NCI-H1930 (cell line): Measurements from ENCODE around the gene SMYD3.
"Not testable (repeated sequence)": the region's sequence is repeated elsewhere in the genome, so short reads cannot be mapped to it uniquely, and the experiment has no call there.

Experiments used
- DNase-seq, 2 experiments: peaks; one replicate each; lab custom pipeline; 2025; lab: John Stamatoyannopoulos, UW

The SMYD3 gene

DNA sequence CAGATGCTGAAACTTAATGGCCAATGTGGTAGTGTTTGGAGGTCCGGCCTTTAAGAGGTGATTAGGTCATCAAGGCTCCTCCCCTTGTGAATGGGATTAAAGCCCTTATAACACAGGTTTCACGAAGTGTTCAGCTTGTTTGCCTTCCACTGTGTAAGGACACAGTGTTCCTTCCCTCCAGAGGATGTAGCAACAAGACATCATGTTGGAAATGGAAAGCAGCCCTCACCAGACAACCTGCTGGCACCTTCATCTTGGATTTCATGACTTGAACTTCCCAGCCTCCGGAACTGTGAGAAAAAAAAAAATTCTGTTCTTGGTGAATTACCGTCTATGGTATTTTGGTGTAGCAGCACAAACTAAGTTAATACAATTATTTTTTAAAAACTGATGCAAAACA, 738.5 kb downstream of the SMYD3 start:
- no peak for DNase-seq

DNA sequence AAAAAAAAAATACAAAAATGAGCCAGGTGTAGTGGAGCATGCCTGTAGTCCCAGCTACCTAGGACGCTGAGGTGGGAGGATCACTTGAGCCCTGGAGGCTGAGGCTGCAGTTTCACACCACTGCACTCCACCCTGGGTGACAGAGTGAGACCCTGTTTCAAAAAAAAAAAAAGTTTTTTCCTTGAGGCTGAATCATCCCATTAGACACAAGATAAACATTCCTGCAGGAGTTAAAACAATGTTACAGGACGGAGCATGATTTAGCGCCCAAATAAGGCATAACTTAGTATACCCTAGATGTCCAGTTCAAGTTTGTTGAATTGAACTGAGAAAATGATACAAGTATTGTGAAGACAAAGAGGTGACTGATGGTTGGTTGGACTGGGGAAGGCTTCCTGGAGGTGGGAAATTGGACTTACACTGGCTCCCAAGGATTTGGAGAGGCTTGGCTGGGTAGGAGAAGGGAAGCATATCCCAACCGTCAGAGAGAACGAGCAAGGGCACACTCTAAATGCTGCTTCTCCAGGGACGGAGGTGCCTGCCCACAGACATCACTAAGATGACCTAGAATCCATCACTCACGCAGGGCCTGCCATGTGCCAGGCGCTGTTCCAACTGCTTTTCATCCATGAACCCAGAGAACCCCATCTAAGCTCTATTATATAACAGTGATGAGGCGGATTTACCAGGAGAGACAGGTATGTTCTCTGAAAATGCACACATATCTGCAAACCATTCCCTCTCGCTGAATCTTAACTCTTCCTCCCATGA, 741.7 kb downstream of the SMYD3 start:
- DNase-seq: no peak

DNA sequence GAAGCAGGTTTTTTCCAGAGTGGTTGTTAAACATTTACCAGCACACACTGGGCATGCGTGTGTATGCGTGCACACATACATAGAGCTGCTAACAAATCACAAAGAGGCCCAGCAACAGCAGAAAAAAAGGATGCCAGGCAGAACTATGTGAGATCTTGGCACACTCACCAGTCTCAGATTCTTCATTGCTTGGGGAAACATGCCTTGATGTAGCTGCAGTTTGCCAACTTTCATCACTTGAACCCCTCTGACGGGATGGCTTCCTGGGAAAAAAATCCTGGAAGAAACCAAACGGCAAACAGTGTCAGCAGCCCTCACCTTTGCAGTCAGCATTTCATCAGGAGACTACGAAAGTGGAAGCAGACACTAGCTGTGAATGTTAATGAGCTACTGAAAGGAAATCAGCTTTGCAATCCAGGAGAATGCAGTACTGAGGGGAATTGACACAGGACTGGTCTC, 743.2 kb downstream of the SMYD3 start:
- no peak for DNase-seq

DNA sequence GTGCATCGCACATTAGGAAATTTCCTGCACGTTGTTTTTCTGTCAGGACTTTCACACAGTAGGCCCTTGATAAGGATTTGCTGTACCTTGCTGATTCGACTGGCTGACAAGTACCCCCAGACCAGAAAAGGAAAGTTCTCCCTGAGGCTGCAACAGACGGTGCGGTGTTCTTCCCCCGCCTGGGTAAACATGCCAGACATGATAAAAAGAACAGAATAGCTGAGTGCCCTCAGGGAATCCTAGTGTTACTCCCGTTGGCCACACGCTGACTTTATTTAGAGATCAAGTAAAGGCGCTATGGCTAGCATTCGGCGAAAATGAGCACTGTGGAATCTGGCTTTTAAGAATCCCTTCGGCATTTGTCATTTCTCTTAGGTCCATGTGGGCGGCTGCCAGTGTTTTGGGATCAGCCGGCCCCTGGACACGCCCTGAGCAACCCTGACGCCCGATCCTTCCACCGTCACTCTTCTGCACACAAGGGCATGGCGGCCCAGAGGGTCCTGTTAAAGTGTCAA, 744.6 kb downstream of the SMYD3 start:
- DNase-seq: no peak

DNA sequence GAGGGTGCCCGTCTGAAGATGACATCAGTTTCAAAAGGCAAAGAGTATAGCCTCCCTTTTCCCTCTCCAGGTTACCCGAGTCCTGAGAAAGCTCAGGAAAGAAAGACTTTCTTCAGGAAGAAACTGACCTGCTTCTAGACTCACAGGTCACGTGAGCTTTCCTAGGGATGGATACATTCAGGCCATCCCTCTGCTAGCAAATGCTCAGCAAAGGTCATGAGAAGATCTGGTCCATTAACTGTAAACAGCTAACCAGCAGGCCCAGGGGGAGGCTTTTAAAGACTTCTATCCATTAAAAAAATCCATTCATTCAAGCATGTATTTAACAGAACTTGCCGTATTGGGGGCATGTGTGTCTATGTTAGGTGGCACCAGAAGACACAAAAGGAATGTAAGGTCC, 746.8 kb downstream of the SMYD3 start:
- no peak for DNase-seq

DNA sequence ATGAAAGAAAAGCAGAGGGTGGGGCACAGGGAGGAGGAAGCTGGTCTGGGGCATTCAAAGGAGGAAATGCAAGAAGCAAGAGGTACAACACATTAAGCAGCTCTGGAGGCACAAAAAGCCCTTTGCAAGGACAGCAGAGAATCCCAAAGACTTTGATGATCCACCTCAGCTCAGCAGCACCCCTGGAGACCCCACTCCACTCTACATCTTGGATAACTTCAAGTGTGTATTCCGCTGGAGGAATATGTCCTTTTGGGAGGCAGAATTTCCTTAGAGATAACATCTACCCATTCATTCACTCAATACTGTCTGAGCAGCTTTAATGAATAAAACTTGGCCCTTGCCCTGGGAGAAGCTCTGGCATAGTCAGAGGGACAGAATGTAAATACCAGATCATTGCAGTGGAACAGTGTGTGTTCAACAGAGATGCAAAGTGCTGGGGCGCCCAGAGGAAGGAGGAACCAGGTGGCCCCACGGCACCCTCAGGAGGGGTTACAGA, 752.6 kb downstream of the SMYD3 start:
- DNase-seq: no peak

DNA sequence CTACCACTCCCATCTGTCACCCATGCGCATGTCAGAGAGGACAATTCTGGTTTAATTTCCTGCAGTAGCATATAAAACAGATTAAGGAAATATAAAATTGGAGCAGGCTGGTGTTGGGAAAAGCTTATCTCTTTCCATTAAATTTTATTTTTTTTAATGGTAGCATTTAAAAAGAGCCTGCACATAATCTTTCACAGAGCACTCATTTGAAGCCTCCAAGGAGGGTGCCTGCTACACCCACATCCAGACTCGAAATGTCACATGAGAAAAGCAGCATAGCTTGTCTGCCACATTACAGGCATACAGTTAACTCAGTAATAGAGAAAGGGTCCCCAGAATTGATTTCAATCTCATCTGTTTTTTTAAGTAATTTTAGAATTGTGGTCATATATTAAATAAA, 753.3 kb downstream of the SMYD3 start:
- DNase-seq: no peak

DNA sequence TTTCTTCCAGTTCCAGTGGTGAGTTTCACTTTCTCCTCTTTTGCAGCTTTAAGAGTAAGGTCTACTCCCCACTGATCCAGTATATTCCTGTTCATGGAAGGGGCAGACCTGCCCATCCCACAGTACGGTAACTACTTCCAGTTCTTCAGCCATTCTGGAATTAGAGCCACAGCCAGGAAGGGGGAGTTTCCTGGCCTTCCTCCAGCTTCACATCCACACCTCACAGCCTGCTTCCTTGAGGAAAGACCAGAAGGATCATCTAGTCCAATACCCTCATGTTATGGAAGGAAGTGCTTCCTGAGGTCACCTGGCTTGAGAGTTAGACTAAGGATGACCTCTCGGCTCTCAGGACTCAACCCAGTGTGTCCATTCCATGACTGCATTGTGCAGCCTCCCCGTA, 754.5 kb downstream of the SMYD3 start:
- no peak for DNase-seq

DNA sequence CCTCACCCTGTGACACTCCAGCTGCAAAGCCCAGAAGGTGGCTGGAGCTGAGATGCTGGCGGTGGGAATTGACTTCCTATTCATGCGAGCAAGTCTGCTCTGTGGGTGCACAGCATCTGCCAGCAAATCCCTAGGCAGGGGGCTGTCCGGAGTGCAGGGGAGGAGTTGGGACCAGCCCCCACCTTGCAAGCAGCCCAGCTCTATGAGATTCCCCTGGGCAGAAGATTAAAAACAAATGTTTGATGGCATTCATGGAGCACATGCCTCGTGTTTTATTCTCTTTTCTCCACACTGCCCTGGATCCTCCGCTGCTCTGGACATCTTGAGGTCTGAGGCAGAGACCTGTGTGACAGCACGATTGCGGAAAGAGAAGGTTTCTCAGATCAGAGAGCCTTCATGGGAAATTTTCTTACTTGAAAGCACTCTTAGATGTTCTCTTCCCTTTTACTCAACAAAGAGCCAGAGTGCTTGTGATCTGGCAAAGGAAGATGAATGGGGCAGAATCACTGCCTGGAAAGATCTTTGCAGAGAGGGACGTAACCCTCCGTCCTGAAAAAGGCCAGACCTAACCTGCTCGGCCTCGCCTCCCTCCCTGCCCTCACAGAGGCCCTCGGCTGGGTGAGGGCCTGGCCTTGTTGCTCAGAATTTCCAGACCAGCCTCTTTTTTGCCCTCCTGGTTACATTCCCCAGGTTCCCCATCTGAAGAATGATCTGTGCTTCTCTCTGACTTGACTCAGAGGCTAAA, 755.2 kb downstream of the SMYD3 start:
- no peak for DNase-seq

DNA sequence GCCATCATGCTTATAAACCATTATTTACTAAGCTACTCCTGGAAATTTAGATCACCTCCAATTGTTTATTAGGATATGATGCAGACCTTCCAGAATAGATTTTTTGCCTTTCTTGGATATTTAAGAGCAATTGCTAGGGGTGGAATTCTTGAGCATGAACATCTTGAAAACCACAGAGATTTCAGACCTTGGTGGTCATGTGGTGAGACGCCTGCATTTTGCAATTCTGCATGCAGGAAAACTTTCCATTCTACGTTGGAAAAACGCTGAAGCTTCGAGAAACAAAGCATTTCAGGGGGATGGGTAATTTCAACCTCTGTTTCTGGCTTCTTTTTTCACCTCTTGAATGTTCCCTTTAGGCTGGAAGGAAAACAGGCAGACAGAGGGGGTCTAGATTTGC, 756.0 kb downstream of the SMYD3 start:
- no peak for DNase-seq

DNA sequence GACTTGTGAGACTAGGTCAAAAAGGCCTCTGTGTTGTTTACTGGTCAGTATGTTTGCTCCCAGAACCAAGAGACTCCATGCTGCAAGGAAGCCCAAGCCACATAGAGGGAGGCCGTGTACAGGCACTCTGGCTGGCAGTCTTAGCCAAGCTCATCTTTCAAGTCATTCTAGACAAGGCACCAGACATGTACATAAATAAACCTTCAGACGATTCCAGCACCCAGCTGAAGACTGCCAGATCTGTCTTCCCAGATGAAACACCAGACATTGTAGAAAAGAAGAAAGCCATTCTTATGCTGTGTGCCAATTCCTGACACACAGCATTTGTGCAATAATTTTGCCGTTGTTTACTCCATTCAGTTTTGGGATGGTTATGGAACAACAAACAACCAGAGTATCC, 756.8 kb downstream of the SMYD3 start:
- no peak for DNase-seq

DNA sequence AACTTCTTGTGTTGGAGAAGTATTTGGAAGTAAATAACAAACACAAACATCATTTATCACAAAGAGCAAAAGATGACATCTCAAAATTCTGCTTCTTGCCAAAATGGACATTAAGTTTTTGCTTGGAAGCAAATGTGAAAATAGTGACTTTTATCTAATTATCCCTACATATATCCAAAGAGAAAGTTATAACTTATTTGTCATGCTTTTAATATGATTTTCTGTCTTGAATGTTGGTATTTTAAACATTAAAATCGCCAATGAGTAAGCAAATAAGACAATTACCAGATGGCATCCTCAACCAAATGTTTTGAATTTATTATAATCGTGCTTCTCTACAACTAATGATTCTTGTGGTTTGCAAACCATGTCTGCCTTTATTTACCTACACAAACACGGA, 758.0 kb downstream of the SMYD3 start:
- no peak for DNase-seq

DNA sequence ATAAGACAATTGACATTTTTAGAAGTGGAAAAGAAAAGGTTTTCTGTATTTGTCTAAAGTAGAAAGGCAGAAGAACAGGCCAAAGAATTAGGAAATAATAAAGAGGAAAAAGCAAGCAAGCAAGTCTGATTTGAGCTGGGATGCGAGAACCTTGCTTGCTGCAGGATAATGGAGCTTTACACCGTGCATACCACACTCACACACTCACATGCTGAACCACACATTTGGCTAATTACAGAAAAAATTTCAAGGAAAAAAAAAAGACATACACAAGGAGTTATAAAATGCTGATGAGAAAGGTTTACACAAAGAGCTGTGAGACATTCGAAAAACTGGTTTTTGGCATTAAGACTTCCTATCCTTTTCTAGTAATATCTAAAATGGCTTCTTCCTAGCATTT, 758.4 kb downstream of the SMYD3 start:
- DNase-seq: no peak

DNA sequence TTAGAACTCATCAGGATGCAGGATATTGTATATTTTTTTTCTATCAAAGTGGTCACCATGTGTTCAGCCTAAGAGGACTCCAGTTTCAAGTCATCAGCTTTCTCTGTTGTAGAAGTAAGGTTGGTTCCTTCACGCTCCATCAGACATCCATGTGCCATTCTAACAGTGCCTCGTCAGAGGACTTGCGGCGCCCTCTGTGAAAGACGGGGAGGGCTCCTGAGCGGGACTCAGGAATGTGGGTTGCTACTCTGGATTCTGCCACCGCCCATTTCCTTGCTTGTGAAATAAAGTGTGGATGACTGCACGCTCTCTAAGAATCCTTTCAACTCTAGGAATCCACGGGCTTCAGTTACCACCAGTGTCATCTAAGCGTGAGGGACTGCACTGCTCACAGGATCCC, 758.8 kb downstream of the SMYD3 start:
- DNase-seq: no peak

DNA sequence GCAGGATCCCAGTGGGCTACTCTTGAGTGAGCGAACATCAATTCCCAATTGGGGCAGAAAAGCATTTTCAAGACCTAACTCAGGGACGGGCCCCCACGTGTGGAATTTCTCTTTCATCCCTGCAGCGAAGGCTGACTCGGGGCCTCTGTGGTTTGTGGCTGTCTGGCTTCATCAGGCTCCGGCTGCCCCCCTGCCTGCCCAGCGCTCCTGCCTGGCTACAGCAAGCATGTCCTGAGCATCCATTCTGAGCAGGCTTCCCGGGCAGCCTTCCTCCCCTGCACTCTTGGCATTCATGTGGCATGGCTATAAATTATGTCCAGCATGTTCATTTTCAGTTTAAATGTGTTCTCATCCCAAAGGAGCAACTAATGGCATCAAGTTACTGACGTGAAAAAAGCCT, 764.2 kb downstream of the SMYD3 start:
- no peak for DNase-seq

DNA sequence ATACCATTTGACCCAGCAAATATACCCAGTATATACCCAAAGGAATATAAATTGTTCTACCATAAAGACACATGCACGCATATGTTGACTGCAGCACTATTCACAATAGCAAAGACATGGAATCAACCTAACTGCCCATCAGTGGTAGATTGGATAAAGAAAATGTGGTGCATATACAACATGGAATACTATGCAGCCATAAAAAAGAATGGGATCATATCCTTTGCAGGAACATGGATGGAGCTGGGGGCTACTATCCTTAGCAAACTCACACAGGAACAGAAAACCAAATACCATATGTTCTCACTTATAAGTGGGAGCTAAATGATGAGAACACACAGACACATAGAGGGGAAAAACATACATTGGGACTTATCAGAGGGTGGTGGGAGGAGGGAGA, 766.7 kb downstream of the SMYD3 start:
- DNase-seq: not testable (repeated sequence)

DNA sequence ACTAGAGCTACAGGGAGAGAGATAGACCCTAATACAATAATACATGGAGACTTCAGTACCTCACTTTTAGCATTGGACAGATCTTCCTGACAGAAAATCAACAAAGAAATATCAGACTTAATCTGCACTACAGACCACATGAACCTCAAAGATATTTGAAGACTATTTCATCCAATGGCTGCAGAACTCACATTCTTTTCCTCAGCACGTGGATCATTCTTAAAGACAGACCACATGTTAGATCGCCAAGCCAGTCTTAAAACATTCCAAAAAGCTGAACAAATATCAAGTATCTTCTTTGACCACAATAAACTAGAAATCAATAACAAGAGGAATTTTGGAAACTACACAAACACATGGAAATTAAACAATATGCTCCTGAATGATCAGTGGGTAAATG, 776.3 kb downstream of the SMYD3 start:
- DNase-seq: no peak

DNA sequence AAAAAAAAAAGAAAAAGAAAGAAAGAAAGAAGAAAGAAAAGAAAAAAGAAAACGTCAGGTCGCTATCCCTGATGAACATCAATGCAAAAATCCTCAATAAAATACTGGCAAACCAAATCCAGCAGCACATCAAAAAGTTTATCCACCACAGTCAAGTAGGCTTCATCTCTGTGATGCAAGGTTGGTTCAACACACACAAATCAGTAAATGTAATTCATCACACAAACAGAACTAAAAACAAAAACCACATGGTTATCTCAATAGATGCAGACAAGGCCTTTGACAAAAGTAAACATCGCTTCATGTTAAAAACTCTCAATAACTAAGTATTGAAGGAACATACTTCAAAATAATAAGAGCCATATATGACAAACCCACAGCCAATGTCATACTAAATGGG, 779.0 kb downstream of the SMYD3 start:
- not testable (repeated sequence) for DNase-seq

DNA sequence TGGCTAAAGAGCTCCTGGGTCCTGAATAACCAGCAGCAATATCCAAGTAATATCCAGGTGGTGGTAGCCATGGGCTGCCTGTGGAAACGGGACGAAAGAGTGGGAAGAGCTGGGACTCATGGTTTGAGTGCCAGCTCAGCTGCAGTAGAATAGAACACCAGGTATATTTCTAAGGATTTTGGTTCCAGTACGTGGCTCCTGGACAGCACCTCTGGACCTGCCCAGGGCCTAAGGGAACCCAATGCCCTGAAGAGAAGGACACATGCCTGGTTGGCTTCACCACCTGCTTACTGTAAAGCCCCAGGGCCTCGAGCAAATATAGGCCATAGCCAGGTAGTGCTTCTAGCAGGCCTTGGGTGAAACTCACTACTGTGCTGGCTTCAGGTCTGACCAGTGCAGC, 785.6 kb downstream of the SMYD3 start:
- DNase-seq: no peak

DNA sequence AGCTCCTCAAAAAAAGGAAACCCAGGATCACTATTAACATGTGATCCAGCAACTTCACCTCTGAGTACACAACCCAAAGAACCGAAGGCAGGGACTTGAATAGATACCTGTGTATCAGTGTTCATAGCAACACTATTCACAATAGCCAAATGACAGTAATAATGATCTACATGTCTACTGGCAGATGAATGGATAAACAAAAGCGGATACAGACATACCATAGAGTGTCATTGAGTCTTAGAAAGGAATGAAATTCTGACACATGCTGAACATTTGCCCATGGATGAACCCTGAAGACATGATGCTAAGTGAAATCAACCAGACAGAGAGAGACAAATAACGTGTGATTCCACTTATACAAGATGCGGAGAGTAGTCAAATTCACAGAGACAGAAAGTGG, 788.1 kb downstream of the SMYD3 start:
- DNase-seq: no peak

DNA sequence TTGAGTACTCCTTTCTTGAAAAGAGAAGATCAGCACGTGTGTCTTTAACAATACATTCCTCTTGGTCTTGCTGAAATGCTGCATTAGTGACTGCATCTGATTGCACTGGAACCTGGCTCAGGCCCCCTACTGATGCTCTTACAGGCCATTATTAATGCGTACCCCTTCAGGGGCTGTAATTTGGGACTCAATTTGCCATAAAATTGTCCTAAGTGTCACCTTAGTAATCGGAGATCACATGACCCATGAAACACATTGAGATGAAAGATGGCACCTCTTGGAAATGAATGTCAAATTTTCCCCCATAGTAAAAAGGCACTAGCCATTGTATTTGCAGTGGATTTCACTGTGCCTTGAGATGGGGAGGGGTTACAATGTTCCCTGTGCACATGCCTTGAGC, 789.0 kb downstream of the SMYD3 start:
- no peak for DNase-seq

DNA sequence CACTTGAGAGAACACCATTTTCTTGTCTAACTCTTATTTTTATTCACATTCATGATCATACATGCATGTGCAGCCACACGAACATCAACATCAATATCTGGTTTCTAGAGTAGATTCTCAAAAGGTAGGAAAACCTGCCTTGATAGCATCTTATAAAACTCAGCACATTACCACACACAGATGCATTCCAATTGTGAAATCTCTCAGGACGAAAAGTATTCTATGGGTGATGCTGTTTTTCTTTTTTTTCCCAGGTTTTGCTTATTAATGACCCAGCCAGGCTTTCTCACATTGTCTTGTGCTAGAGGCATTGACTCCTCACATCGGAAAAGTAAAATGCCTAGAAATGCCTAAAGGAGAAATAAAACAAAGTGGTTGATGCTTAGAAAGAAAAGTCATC, 789.5 kb downstream of the SMYD3 start:
- DNase-seq: no peak

DNA sequence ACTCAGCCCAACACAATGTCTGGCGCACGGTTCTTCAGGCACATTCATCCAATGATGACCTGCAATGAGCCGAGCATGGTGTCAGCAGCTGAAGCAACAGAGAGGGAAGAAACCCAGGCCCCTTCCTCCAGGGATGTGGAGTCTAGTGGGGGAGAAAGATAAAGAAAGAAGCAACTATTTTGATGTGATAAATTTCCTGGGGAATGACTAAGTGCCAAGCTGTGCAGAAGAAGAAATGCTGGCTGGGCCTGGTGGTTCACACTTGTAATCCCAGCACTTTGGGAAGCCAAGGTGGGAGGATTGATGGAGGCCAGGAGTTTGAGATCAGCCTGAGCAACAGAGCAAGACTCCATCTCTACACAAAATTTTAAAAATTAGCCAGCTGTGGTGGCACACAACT, 790.5 kb downstream of the SMYD3 start:
- no peak for DNase-seq
